Heart left ventricle (tissue), 16 donors: ENCODE data around the gene NR0B2. TPM values are rescaled to one million over a fixed set of nuclear protein-coding genes. Genes with fewer than 3 reads are reported as not detected.
A peak's percentile ranks its signal among the peaks of the same experiment; 100 is the strongest.

Experiments
- ATAC-seq, 4 donors: fragments of 200-7000 bp; cut with Tn5 transposase; one replicate each; pipeline ENCODE4 v1.9.1; 2020 to 2022; ENCODE audit warnings: moderate library complexity in 4 of 4, mild to moderate bottlenecking in 3 of 4, moderate number of reproducible peaks in 1 of 4
- DNase-seq, 5 donors: peaks; one replicate each; pipeline ENCODE4 v3.0.0-alpha.2; 2020
- H3K27ac ChIP-seq, 12 donors: fragments of 200-600 bp; sonication (generic) in 4 of 12; one replicate each; pipeline versions ENCODE4 v1.5.0 to v1.8.0; 2016 to 2022; ENCODE audit warnings: mild to moderate bottlenecking in 2 of 12
- H3K27me3 ChIP-seq, 9 donors: fragments of 200-600 bp; sonication (generic) in 2 of 9; one replicate each; pipeline versions ENCODE4 v1.5.1 to v1.8.0; 2016 to 2022; ENCODE audit warnings: mild to moderate bottlenecking in 3 of 9
- H3K36me3 ChIP-seq, 9 donors: fragments of 200-600 bp; sonication (generic) in 2 of 9; one replicate each; pipeline versions ENCODE4 v1.5.0 to v1.8.0; 2018 to 2022; ENCODE audit warnings: mild to moderate bottlenecking in 2 of 9
- H3K4me1 ChIP-seq, 12 donors: fragments of 200-600 bp; sonication (generic) in 4 of 12; one replicate each; pipeline versions ENCODE4 v1.5.0 to v1.8.0; 2016 to 2022; ENCODE audit warnings: mild to moderate bottlenecking in 3 of 12
- H3K4me3 ChIP-seq, 12 donors: fragments of 200-600 bp; sonication (generic) in 4 of 12; one replicate each; pipeline versions ENCODE4 v1.5.0 to v1.8.0; 2017 to 2022; ENCODE audit warnings: mild to moderate bottlenecking in 9 of 12, moderate library complexity in 4 of 12
- H3K9me3 ChIP-seq, 12 donors: fragments of 200-600 bp; sonication (generic) in 4 of 12; one replicate each; pipeline versions ENCODE4 v1.5.0 to v1.8.0; 2016 to 2022; ENCODE audit warnings: mild to moderate bottlenecking in 1 of 12
- POLR2A ChIP-seq, 2 donors: fragments of 450-650 bp; IDR thresholded peaks; one replicate each; pipeline ENCODE4 v1.6.1; 2017; ENCODE audit warnings: antibody characterized with exemption in 2 of 2, mild to moderate bottlenecking in 2 of 2, moderate library complexity in 2 of 2
- WGBS, 4 donors: extraction: QIAGEN DNeasy Blood & Tissue Kit in 2 of 4; methylation state at CpG; one replicate each; pipeline versions ENCODE4 v1.1.5 to v1.1.7; 2013 to 2018; 5-methylcytosine and 5-hydroxymethylcytosine counted together
- intact Hi-C, 10 donors: fragments of 100-400 bp; cut with DNase I; formaldehyde crosslinking; loops; one replicate each; pipeline versions ENCODE4 v1.11.1 to v1.14.2; 2022
- polyA plus RNA-seq, 2 donors: library from polyadenylated mRNA; stranded (reverse); fragments of 200-250 nt; gene quantifications; one replicate each; pipeline ENCODE4 v1.2.3, GENCODE V29; 2013
- total RNA-seq, 9 donors: library from RNA; depleted of rRNA in 2 of 9; stranded (reverse); fragments of >200 nt in 2 of 9; fragmentation: NEBNext Ultra II Directional in 3 of 9; extraction: Animal tissue kit (Norgen Biotek cat#: 25700) in 3 of 9; gene quantifications; one replicate each; pipeline versions ENCODE4 v1.1.0 to v1.2.4, GENCODE V29; 2016 to 2023
- TF ChIP-seq, protein P1 (sequence below), 12 donors: fragments of 200-600 bp; sonication (generic) in 4 of 12; IDR thresholded peaks; one replicate each; pipeline versions ENCODE4 v1.5.0 to v1.8.0; 2018 to 2022; ENCODE audit warnings: antibody characterized with exemption in 12 of 12, mild to moderate bottlenecking in 5 of 12
- donor health status: ischemic (EF 13 %, LVEDD 7.1; RV severe dilation, severe dysfunction).
- donor health status: healthy with polysubstance abuse.
- donor health status: DM: no; HTN: yes; CAD: no.
- donor health status: DM: no; HTN: no; CAD: no.
- donor health status: ischemic (EF 25% LVEDD 6.9; RV normal size, moderate dysfunction).
- donor health status: ischemic (EF 25% LVEDD 5.7; RV mildly dilated, moderate dysfunction).
- donor health status: healthy.
- donor health status: DM: yes; HTN: yes; CAD: no.
- donor health status: ischemic (EF 35%, LVEDD 5.7; RV mildly dilated, moderate dysfunction).
- donor health status: nonischemic (EF 11% LVEDD 7.7; RV severe dilation, severe dysfunction).
- donor health status: DM: yes; HTN: yes; CAD: no.
- donor health status: PGD.
- donor health status: ischemic (EF 29% LVEDD 5.4; RV normal size, mild dysfunction).
- donor health status: nonischemic (EF 23%, LVEDD 6.1; RV moderate dilation, normal function).

NR0B2 gene
- total and polyA plus RNA-seq, 11 donors = 2.0 to 19.2 (median 6.6) TPM

DNA sequence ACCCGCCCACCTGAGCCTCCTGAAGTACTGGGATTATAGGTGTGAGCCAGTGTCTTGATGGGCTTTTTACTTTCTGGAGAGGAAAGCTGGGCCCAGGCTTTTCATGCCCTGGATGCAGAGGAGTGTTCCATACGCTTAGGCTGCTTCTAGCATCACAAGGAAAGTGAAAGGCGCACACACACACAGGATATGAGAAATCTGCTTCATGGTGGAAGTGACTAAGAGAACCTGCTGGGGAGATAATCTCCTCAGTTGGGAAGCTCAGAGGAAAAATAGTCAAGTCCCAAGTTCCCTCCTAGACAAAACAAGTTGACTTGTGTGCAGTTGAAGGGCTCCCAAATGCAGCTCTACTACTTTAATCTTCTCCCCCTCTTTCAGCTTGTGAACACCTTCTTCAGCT lies 9.9 kb upstream of the NR0B2 start:
- H3K36me3 ChIP-seq = peaks cover 0 to 55% (median 49%) of the 10 kb centered on the region in 9 donors
- H3K27me3 ChIP-seq = no peaks in the 10 kb centered on the region
- no peaks in the 10 kb centered on the region for H3K9me3 ChIP-seq
- TF ChIP-seq POLR2A (IDR thresholded peaks at IDR 0.05) = no peak
- TF ChIP-seq, protein P1, sequence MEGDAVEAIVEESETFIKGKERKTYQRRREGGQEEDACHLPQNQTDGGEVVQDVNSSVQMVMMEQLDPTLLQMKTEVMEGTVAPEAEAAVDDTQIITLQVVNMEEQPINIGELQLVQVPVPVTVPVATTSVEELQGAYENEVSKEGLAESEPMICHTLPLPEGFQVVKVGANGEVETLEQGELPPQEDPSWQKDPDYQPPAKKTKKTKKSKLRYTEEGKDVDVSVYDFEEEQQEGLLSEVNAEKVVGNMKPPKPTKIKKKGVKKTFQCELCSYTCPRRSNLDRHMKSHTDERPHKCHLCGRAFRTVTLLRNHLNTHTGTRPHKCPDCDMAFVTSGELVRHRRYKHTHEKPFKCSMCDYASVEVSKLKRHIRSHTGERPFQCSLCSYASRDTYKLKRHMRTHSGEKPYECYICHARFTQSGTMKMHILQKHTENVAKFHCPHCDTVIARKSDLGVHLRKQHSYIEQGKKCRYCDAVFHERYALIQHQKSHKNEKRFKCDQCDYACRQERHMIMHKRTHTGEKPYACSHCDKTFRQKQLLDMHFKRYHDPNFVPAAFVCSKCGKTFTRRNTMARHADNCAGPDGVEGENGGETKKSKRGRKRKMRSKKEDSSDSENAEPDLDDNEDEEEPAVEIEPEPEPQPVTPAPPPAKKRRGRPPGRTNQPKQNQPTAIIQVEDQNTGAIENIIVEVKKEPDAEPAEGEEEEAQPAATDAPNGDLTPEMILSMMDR (IDR thresholded peaks at IDR 0.05) = no peak
- intact Hi-C loops = loop anchor here in 1 of 10 donors (2.0 kb wide), 1 partner anchor 13 kb away; no protein-coding TSS in a partner anchor
- 77 to 97% (median 95%) methylated on average over 3 of the region's 3 CpGs for WGBS, 4 donors
- DNase-seq = no peak
- no peak overlapping the region for H3K27ac ChIP-seq
- H3K4me1 ChIP-seq = peaks cover 0 to 25% (median 17%) of the 10 kb centered on the region in 12 donors
- ATAC-seq = no peak
- H3K4me3 ChIP-seq = no peak overlapping the region

DNA sequence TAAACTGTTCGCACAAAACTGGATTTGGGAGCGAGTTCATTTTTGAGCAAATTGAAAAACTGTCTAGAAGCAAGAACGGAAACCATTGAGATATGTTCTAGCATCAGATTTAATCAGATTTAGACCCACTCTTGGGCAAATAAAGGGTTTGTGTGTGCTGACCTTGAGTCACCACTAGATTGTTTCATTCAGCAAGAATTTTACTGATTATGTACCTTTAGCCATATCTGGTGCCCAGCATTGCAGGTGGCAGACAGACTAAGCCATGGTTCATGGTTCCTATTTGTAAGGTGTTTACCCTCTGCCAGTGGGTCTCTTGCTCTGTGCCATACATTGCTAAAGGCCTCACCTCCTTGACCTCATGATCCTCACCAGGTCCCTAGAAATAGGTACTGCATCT lies 9.1 kb upstream of the NR0B2 start:
- Histone ChIP-seq H3K27me3 (no peaks in the 10 kb centered on the region), H3K27ac (no peak overlapping the region), H3K4me3 (peak overlapping the region in 6 of 12 donors; percentile 84 to 100 (median 99)), H3K36me3 (peaks cover 0 to 47% (median 41%) of the 10 kb centered on the region in 9 donors), H3K9me3 (no peaks in the 10 kb centered on the region), H3K4me1 (peaks cover 0 to 25% (median 17%) of the 10 kb centered on the region in 12 donors)
- no peak for TF ChIP-seq POLR2A (IDR thresholded peaks at IDR 0.05)
- ATAC-seq (no peak), DNase-seq (no peak)
- WGBS, 4 donors = 92 to 96% (median 95%) methylated on average over 3 of the region's 3 CpGs
- intact Hi-C loops = loop anchor here in 1 of 10 donors (2.0 kb wide), 1 partner anchor 14 kb away; no protein-coding TSS in a partner anchor

GRCh38 chr1:26922431-26922729 lies 8.6 kb upstream of the NR0B2 start:
- Histone ChIP-seq H3K4me1 (peaks cover 0 to 25% (median 17%) of the 10 kb centered on the region in 12 donors), H3K27ac (peak overlapping the region in 6 of 12 donors; percentile 87 to 94 (median 92)), H3K36me3 (peaks cover 0 to 42% (median 36%) of the 10 kb centered on the region in 9 donors), H3K27me3 (no peaks in the 10 kb centered on the region), H3K9me3 (no peaks in the 10 kb centered on the region), H3K4me3 (peak overlapping the region; percentile 80 to 100 (median 96))
- intact Hi-C loops = loop anchor here in 1 of 10 donors (2.0 kb wide), 1 partner anchor 14 kb away; no protein-coding TSS in a partner anchor
- DNase-seq (no peak), ATAC-seq (no peak)
- 23 to 34% (median 27%) methylated on average over 6 of the region's 6 CpGs for WGBS, 4 donors
- TF ChIP-seq, protein P1 (IDR thresholded peaks at IDR 0.05) = no peak
- no peak for TF ChIP-seq POLR2A (IDR thresholded peaks at IDR 0.05)

- ATAC-seq = peak; percentile 99 to 100 (median 99)
- H3K4me3 ChIP-seq = peak within 1 kb of the TSS; percentile 80 to 100 (median 96)
- H3K36me3 ChIP-seq = peaks cover 0 to 37% (median 31%) of the 10 kb centered on the region in 9 donors
- H3K4me1 ChIP-seq = peaks cover 0 to 25% (median 17%) of the 10 kb centered on the region in 12 donors
- H3K27ac ChIP-seq = peak within 1 kb of the TSS in 11 of 12 donors; percentile 72 to 94 (median 89)
- no peaks in the 10 kb centered on the region for H3K27me3 ChIP-seq
- intact Hi-C loops = loop anchor here in 1 of 10 donors (2.0 kb wide), 1 partner anchor 15 kb away; no protein-coding TSS in a partner anchor
- 1% methylated on average over 37 to 83 of the region's 83 CpGs for WGBS, 4 donors
- peak; percentile 97 to 98 (median 98) for DNase-seq
- TF ChIP-seq, protein P1 (IDR thresholded peaks at IDR 0.05) = peak in 1 of 12 donors; percentile 2
- TF ChIP-seq POLR2A (IDR thresholded peaks at IDR 0.05) = peak in 1 of 2 donors; percentile 91
- no peaks in the 10 kb centered on the region for H3K9me3 ChIP-seq
Observed at GRCh38 chr1:26921540-26922430, 8.0 kb upstream of the NR0B2 start, which contains the start of gene NUDC. TSS of gene NUDC (plus strand) at chr1:26921743. CDS start at chr1:26921849, 106 bp downstream.
